ENCODE measurements around the gene RGS18.

The RGS18 gene

DNA sequence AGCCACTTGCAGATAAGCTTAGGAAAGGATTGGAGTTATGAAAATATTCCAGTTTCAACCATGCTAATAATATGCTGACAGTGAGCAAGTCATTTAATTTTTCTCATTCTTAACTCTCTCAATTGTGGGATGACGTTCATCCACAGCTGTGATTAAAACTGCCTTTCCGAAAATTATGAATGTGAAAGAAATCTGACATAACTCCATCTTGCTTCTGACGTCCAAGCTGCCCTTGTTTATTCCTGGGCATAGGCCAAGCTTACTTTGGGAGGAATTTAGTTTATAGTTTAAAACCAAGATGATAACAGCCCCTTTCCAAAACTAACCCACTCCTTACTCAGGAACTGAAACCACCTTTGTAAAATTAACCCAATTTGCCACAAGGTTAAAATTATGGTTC lies 11.0 kb upstream of the RGS18 start:
- POLR2A ChIA-PET, result no interaction called here
- DNase-seq (ENCODE audit: extremely low spot score), result no peak
- TF ChIP-seq BHLHE40 (IDR thresholded peaks at IDR 0.05; ENCODE audit: borderline replicate concordance) (no peak), SP1 (IDR thresholded peaks at IDR 0.05) (no peak), LEF1 (IDR thresholded peaks at IDR 0.05; ENCODE audit: borderline replicate concordance) (no peak), FOXM1 (IDR thresholded peaks at IDR 0.05; ENCODE audit: borderline replicate concordance) (no peak), NFRKB (IDR thresholded peaks at IDR 0.05) (no peak), FOXA1 (IDR thresholded peaks at IDR 0.05) (no peak), ARNT (IDR thresholded peaks at IDR 0.05) (no peak), HDGF (IDR thresholded peaks at IDR 0.05; ENCODE audit: borderline replicate concordance) (no peak), SUZ12 (IDR thresholded peaks at IDR 0.05) (no peak), L3MBTL2 (conservative IDR thresholded peaks at IDR 0.05) (no peak), PKNOX1 (IDR thresholded peaks at IDR 0.05) (no peak), ZNF384 (IDR thresholded peaks at IDR 0.05) (no peak), CTBP1 (IDR thresholded peaks at IDR 0.05; ENCODE audit: borderline replicate concordance) (no peak), FOXK2 (IDR thresholded peaks at IDR 0.05) (no peak), TARDBP (IDR thresholded peaks at IDR 0.05) (no peak), ELF4 (IDR thresholded peaks at IDR 0.05) (no peak)
- CTCF ChIA-PET, result no interaction called here

DNA sequence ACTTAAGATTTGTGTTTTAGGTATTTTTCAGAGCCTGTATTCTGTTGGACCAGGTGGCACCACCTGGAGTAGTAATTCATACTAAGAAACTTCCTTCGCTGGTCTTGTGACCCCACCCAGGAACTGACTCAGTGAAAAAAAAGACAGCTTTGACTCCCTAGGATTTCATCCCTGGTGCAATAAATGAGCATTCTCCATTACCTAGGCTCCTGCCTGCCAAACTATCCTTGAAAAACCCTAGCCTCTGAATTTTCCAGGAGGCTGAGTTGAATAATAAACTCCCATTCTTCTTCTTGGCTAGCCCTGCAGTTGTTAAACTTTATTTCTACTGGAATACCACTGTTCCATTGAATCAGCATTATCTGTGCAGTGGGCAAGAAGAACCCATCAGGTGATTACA lies 10.6 kb upstream of the RGS18 start:
- CTCF ChIA-PET, result no interaction called here

DNA sequence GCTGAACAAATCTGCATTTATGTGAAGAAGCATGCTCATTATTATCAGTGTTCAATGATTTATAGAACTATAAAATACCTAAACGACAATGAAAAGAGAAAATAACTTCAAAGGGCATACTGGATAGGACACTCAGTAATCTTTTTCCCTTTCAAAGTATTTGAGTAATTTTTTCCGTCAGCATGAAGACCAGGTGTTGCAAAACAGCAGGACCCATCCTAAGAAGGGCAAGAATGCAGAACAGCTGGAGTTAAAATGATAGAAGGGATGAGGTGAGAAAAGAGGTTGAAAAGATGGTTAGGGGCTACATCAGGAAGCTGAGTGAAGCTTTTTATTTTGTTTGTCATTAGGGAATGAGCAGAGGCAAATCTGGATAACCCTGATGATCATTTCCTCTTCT lies 7.1 kb upstream of the RGS18 start:
- POLR2A ChIA-PET, result no interaction called here
- TF ChIP-seq FOXA1 (IDR thresholded peaks at IDR 0.05), result no peak
- no peak for TF ChIP-seq HDGF (IDR thresholded peaks at IDR 0.05; ENCODE audit: borderline replicate concordance)
- no peak for TF ChIP-seq CTBP1 (IDR thresholded peaks at IDR 0.05; ENCODE audit: borderline replicate concordance)
- no peak for TF ChIP-seq L3MBTL2 (conservative IDR thresholded peaks at IDR 0.05)
- TF ChIP-seq ZNF384 (IDR thresholded peaks at IDR 0.05), result no peak
- TF ChIP-seq SUZ12 (IDR thresholded peaks at IDR 0.05), result no peak
- DNase-seq (ENCODE audit: extremely low spot score), result no peak
- CTCF ChIA-PET, result no interaction called here

More for the DNA sequence above, 10.6 kb upstream of the RGS18 start:
- DNase-seq (ENCODE audit: extremely low spot score), result no peak
- TF ChIP-seq TARDBP (IDR thresholded peaks at IDR 0.05), result no peak
- no peak for TF ChIP-seq L3MBTL2 (conservative IDR thresholded peaks at IDR 0.05)
- TF ChIP-seq NFRKB (IDR thresholded peaks at IDR 0.05), result no peak
- no peak for TF ChIP-seq ARNT (IDR thresholded peaks at IDR 0.05)
- TF ChIP-seq ELF4 (IDR thresholded peaks at IDR 0.05), result no peak
- no peak for TF ChIP-seq FOXA1 (IDR thresholded peaks at IDR 0.05)
- TF ChIP-seq FOXK2 (IDR thresholded peaks at IDR 0.05), result no peak
- POLR2A ChIA-PET, result no interaction called here

DNA sequence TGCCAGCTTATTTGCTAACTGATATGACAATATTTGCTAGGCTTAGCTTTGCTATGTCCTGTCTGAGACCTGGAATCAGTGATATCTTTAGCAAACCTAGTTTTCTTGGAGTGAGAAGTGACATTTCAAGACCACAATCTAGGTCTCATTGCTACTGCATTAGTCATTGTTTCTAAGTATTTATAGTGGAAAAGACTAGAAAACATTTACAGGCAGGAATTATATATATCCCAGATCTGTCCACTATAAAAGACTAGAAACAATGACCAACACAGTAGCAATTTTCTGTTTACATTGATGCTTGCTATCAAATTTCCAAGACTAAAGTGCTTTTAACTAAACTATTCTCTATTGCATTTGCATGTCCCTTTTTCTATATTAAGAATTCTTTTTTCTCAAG lies 5.0 kb upstream of the RGS18 start:
- no peak for DNase-seq (ENCODE audit: extremely low spot score)
- TF ChIP-seq ARNT (IDR thresholded peaks at IDR 0.05) (no peak), NFRKB (IDR thresholded peaks at IDR 0.05) (no peak), SUZ12 (IDR thresholded peaks at IDR 0.05) (no peak)
- ChIA-PET CTCF (no interaction called here), POLR2A (no interaction called here)

DNA sequence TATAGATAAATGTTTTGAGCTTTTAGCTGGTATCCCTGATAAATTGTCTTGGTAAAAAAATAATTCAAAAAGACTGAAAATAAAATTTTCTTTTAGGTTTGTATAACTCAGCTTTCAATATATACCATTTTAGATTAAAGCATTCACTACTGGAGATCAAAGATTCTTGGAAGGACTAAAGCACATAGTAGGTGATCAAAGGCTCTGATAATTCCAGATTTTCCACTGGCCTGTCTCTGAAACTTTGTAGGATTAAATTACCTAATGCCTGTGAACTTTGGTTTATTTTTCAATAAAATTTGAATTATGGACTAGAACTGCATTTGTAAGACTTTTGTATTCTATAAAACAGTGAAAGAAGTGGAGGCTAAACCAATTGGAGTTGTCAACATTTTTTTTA lies 1.2 kb upstream of the RGS18 start:
- TF ChIP-seq FOXA1 (IDR thresholded peaks at IDR 0.05), result no peak
- no peak for DNase-seq (ENCODE audit: extremely low spot score)
- ChIA-PET POLR2A (no interaction called here), CTCF (no interaction called here)

GRCh38 chr1:192159014-192159413 lies 752 bp downstream of the RGS18 start:
- TF ChIP-seq NFRKB (IDR thresholded peaks at IDR 0.05) (no peak), CTBP1 (IDR thresholded peaks at IDR 0.05; ENCODE audit: borderline replicate concordance) (no peak), FOXM1 (IDR thresholded peaks at IDR 0.05; ENCODE audit: borderline replicate concordance) (no peak), BHLHE40 (IDR thresholded peaks at IDR 0.05; ENCODE audit: borderline replicate concordance) (no peak), FOXA1 (IDR thresholded peaks at IDR 0.05) (no peak), LEF1 (IDR thresholded peaks at IDR 0.05; ENCODE audit: borderline replicate concordance) (no peak), ZNF384 (IDR thresholded peaks at IDR 0.05) (no peak), SUZ12 (IDR thresholded peaks at IDR 0.05) (no peak), ELF4 (IDR thresholded peaks at IDR 0.05) (no peak), L3MBTL2 (conservative IDR thresholded peaks at IDR 0.05) (no peak), PKNOX1 (IDR thresholded peaks at IDR 0.05) (no peak), FOXK2 (IDR thresholded peaks at IDR 0.05) (no peak), SP1 (IDR thresholded peaks at IDR 0.05) (no peak), HDGF (IDR thresholded peaks at IDR 0.05; ENCODE audit: borderline replicate concordance) (no peak), TARDBP (IDR thresholded peaks at IDR 0.05) (no peak), ARNT (IDR thresholded peaks at IDR 0.05) (no peak)
- ChIA-PET POLR2A (no interaction called here), CTCF (no interaction called here)
- no peak for DNase-seq (ENCODE audit: extremely low spot score)

DNA sequence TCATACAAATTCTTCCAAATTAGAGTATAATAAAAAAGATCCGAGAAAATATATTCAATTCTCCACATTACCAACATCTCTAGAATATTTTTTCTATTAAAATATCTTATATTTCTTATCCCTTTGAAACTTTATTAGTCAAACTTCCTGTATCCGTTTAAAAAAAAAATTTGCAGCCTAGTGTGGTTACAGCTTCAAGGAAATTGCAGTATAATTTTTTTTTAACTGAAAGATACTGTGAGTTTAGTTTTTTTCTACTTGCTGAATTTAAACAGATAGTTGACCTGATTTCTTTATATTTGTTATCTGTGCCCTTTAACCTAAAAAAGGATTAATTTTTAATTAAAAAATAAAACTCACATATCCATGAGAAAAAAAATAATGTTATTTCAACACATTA lies 1.5 kb downstream of the RGS18 start:
- no peak for DNase-seq (ENCODE audit: extremely low spot score)
- ChIA-PET POLR2A (no interaction called here), CTCF (no interaction called here)
- TF ChIP-seq FOXA1 (IDR thresholded peaks at IDR 0.05) (no peak), SP1 (IDR thresholded peaks at IDR 0.05) (no peak), HDGF (IDR thresholded peaks at IDR 0.05; ENCODE audit: borderline replicate concordance) (no peak)

- POLR2A ChIA-PET, result no interaction called here
- CTCF ChIA-PET, result no interaction called here
- TF ChIP-seq L3MBTL2 (conservative IDR thresholded peaks at IDR 0.05), result no peak
- TF ChIP-seq LEF1 (IDR thresholded peaks at IDR 0.05; ENCODE audit: borderline replicate concordance), result no peak
- TF ChIP-seq FOXK2 (IDR thresholded peaks at IDR 0.05), result no peak
- no peak for TF ChIP-seq TARDBP (IDR thresholded peaks at IDR 0.05)
- TF ChIP-seq ZNF384 (IDR thresholded peaks at IDR 0.05), result no peak
- no peak for TF ChIP-seq SP1 (IDR thresholded peaks at IDR 0.05)
- no peak for TF ChIP-seq SUZ12 (IDR thresholded peaks at IDR 0.05)
- TF ChIP-seq HDGF (IDR thresholded peaks at IDR 0.05; ENCODE audit: borderline replicate concordance), result no peak
- no peak for TF ChIP-seq FOXA1 (IDR thresholded peaks at IDR 0.05)
- TF ChIP-seq ARNT (IDR thresholded peaks at IDR 0.05), result no peak
- TF ChIP-seq PKNOX1 (IDR thresholded peaks at IDR 0.05), result no peak
- no peak for TF ChIP-seq ELF4 (IDR thresholded peaks at IDR 0.05)
- no peak for DNase-seq (ENCODE audit: extremely low spot score)
Observed at GRCh38 chr1:192160196-192160595, 1.9 kb downstream of the RGS18 start.

Measured in HEK293T (cell line).